Suppressor macrophage (primary cell): Measurements from ENCODE around the gene CASR.

Source experiments
- DNase-seq, 4 experiments: peaks; one replicate each; pipeline ENCODE4 v3.0.0-alpha.2; 2020 to 2022

Gene CASR

DNA sequence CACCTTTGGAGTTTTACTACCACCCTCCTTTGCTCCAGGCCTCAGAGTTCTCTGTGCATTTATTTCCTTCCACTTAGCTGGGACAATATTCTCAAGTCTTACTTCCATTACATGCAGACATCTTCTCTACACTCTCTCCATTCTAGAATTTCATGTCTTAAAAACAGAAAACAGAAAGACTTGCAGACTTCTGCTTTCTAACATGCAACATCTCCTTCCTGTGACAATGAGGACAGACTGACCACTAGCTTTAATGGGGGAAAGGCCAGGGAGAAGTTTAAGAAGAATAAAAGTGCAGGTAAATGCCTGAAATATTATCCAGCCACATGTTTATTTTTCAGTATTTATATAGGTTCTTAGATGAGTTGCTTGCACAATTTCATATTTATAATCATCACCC, 124.5 kb downstream of the CASR start:
- peak in 2 of 4 experiments; percentile 37 to 51 for DNase-seq

DNA sequence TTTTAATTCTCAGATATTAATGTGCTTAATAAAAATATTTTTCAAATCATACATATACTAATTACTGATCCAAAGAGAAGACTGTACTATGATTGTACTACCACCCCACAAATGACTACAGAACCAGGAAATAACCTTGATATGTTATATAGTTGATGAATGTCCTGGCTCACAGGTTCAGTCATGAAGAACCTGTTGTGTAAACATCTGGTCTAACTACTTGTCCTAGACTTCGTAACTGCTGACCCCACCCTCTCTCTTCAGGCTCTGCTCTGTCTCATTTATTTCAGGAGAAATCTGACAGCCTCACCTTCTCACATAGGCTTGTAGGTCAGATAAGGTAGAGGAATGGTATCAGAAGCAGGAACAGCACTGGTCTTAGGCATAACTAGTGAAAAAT, 126.9 kb downstream of the CASR start:
- DNase-seq: no peak

- no peak for DNase-seq
Observed at GRCh38 chr3:122312826-122313225, 129.4 kb downstream of the CASR start.

DNA sequence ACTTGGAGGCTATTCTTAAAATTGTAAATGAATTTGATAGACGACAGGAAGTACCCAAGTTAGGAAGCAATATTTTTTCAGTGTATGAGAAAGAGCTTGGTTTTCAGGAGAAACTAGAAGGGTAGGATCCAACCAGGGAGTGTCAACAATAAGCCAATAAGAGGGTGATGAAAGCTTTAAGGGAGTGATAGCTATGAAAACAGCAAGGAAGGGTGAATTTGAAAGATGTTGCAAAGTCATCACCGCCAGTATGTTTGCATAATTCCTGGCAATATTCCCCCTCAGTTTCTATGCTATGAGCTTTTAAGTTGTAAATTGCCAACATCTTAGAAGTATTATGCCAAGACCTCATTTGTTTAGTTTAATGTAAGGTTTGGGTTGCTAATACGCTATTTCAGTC, 129.8 kb downstream of the CASR start:
- no peak for DNase-seq

DNA sequence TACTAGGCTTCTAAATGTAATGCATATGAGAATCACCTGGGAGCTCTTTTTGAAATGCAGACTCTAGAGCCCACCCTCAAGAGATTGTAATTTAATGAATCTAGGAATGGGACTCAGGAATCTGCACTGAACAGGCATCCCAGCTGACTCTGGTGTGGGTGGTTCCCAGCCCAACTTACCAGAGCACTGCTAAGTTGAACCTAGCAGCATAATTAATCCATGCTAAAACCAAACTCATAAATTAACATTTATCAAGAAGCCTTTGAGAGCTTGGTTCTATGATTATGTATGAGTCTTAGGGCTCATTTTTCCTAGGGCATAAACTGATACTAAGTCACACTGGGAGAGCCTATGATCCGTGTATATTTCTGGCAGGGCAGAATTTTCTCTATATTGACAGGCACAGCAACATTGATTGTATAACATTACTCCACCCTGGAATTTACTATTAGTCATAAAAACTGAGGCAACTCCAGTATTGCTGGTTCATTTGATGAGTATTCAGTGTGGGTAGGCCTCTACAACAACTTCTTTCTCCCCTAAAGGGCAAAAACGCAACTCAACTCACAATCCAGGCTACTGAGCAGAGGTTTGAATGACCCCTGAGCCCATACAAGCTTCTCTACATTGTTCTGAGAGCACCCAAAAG, 130.9 kb downstream of the CASR start:
- peak in 2 of 4 experiments; percentile 26 to 53 for DNase-seq

DNA sequence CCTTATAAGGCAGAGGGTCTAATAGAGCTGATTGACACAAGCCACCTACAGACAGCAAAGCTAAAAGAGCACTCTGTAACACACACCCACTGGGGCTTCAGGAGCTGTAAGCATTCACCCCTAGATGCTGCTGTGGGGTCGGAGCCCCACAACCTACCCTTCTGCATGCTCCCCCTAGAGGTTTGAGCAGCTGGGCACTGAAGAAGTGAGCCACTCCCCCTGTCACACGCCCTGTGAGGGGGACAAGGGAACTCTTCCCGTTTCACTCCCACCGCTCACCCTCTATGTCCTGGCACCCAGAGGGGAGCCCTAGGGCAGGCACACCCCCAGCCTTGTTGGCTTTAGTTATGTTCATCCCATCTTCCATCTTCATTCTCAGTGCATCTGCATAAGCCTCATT, 132.2 kb downstream of the CASR start:
- DNase-seq: no peak

- DNase-seq: no peak
Observed at GRCh38 chr3:122316368-122316767, 132.9 kb downstream of the CASR start.

- DNase-seq: no peak
Observed at GRCh38 chr3:122318620-122319019, 135.2 kb downstream of the CASR start.

GRCh38 chr3:122322095-122323075, 138.9 kb downstream of the CASR start:
- DNase-seq: no peak

- DNase-seq: peak; percentile 61 to 79 (median 68)
Observed at GRCh38 chr3:122324871-122325323, 141.4 kb downstream of the CASR start, which contains the start of gene CSTA. Gene CSTA, plus strand, starts transcription at chr3:122325248. Its CDS starts 45 bp downstream, at chr3:122325293.

DNA sequence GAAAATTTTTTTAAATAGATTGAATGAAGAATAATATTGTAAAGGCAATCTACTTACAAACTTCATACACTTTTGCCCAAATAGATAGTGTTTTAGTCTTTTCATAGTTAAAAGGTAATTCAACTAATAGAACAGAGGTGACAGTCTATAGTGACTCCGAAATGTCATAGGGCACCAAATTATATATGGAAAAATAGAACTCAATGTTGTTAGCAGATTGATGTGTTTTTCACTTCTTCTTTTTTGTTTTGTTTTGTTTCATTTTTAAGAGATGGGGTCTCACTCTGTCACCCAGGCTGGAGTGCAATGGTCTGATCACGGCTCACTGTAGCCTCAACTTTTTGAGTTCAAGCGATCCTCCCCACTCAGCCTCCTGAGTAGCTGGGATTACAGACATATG, 142.3 kb downstream of the CASR start:
- DNase-seq: no peak

DNA sequence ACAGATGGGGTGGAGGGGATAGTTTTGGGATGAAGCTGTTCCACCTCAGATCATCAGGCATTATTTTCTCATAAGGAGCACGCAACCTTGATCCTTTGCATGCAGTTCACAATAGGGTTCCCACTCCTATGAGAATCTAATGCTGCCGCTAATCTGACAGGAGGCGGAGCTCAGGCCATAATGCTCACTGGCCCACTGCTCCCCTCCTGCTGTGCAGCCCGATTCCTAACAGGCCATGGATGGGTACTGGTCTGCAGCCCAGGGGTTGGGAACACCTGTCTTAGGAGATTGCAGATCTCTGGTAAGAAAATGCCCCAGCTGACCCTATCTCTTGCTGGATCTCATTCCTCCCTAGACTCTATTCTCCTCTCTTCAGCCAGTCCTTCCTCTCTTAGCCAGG, 148.4 kb downstream of the CASR start:
- no peak for DNase-seq

DNA sequence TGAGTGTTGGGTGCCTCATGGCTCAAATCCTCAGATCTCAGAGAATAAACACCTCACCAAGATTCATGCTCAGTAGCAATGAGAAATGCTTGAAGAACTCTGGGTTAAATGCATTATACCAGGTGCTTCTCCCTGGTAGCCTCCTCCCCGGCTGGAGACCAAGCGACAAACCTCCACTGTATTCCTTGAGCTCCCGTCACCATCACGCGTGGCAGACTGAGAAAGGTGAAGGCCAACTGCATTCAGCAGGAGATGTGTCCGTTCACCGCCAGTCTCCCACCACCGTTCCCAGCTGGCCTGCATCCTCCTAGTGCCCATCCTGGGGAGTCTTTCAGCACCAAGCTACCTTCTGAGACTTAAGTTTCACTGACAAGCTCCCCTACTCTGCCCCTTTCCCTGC, 149.1 kb downstream of the CASR start:
- DNase-seq: no peak
